Smooth muscle cell of trachea (primary cell): ENCODE measurements around the gene COLGALT1. TPM values are rescaled to one million over a fixed set of nuclear protein-coding genes. Genes with fewer than 3 reads are reported as not detected.

Experiments
- total RNA-seq: library from RNA; depleted of rRNA; stranded (reverse); fragments of >200 nt; gene quantifications from 2 replicates; pipeline ENCODE4 v1.2.1, GENCODE V29; 2014

Gene COLGALT1
- 93.1 and 100 TPM in 2 replicates for total RNA-seq

GRCh38 chr19:17555480-17555928 is at the start of gene COLGALT1:
COLGALT1 (plus strand) TSS chr19:17555649; CDS start chr19:17555714, 65 bp downstream.

Other genes starting within 250 kb of the COLGALT1 start
- 38.4 and 47.5 TPM in 2 replicates for gene MRPL34, start 249.8 kb upstream of the COLGALT1 start, total RNA-seq
- 12.2 and 12.9 TPM in 2 replicates for gene DDA1, start 246.1 kb upstream of the COLGALT1 start, total RNA-seq
- 4.1 and 7.7 TPM in 2 replicates for gene ANO8, start 220.8 kb upstream of the COLGALT1 start, total RNA-seq
- gene GTPBP3, start 218.1 kb upstream of the COLGALT1 start, total RNA-seq: 11.4 and 19.8 TPM in 2 replicates
- 0.29 TPM in 1 of 2 replicates, not detected in the other for gene PLVAP, start 178.3 kb upstream of the COLGALT1 start, total RNA-seq
- gene CCDC194, start 161.5 kb upstream of the COLGALT1 start, total RNA-seq: 0.15 and 0.17 TPM in 2 replicates
- 0.99 and 3.8 TPM in 2 replicates for gene BST2, start 150.0 kb upstream of the COLGALT1 start, total RNA-seq
- 49.2 and 59.2 TPM in 2 replicates for gene MVB12A, start 135.6 kb upstream of the COLGALT1 start, total RNA-seq
- gene TMEM221, start 107.0 kb upstream of the COLGALT1 start, total RNA-seq: 0.33 TPM in 1 of 2 replicates, not detected in the other
- not detected in 2 replicates for gene NXNL1, start 94.7 kb upstream of the COLGALT1 start, total RNA-seq
- 33.6 and 62.2 TPM in 2 replicates for gene SLC27A1, start 85.1 kb upstream of the COLGALT1 start, total RNA-seq
- 65.5 and 119 TPM in 2 replicates for gene PGLS, start 44.0 kb upstream of the COLGALT1 start, total RNA-seq
- under 0.01 and 0.50 TPM in 2 replicates for gene UNC13A, start 132.7 kb downstream of the COLGALT1 start, total RNA-seq
- 24.9 and 35.2 TPM in 2 replicates for gene MAP1S, start 163.8 kb downstream of the COLGALT1 start, total RNA-seq
- 0.29 and 0.83 TPM in 2 replicates for gene FCHO1, start 195.8 kb downstream of the COLGALT1 start, total RNA-seq
- not detected in 2 replicates for gene B3GNT3, start 239.5 kb downstream of the COLGALT1 start, total RNA-seq